Erythroblast (primary cell): Measurements from ENCODE around the gene NAMPT.

Experiments used
- GATA1 ChIP-seq: IDR thresholded peaks from 2 replicates; pipeline ENCODE4 v1.6.1; 2011; ENCODE audit warnings: low read depth, mild to moderate bottlenecking, control low read depth, low read length, moderate library complexity
- POLR2A ChIP-seq: IDR thresholded peaks from 2 replicates; pipeline ENCODE4 v1.6.1; 2011; ENCODE audit warnings: mild to moderate bottlenecking, low read length

DNA sequence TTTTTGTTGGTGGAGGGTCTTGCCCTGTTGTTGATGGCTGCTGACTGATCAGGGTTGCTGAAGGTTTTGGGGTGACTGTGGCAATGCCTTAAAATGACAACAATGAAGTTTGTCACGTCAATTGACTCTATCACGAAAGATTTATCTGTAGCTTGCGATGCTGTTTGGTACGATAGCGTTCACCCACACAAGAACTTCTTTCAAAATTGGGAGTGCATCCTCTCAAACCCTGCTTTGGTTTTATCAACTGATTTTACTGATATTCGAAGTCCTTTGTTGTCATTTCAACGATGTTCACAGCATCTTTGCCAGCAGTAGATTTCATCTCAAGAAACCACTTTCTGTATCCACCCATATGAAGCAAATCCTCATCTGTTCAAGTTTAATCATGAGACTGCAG lies 26.0 kb downstream of the NAMPT start:
- TF ChIP-seq POLR2A (no peak), GATA1 (no peak)
